WTC11 (cell line): Measurements from ENCODE around the gene PDE4B.

ENCODE experiments used
- PRRX2 ChIP-seq: fragments of 250-450 bp; sonication (Bioruptor Pico); IDR thresholded peaks from 2 replicates; pipeline ENCODE4 v1.8.0; 2021; ENCODE audit warnings: mild to moderate bottlenecking
- TF ChIP-seq, protein P1 (sequence below): sonication (generic); formaldehyde crosslinking; IDR thresholded peaks from 2 replicates; pipeline ENCODE4 v1.8.1; 2022; ENCODE audit warnings: mild to moderate bottlenecking, moderate library complexity, missing genetic modification reagents
- TF ChIP-seq, protein P2 (sequence below): fragments of 200-600 bp; IDR thresholded peaks from 2 replicates; pipeline ENCODE4 v1.8.0; 2022; ENCODE audit warnings: antibody characterized with exemption

DNA sequence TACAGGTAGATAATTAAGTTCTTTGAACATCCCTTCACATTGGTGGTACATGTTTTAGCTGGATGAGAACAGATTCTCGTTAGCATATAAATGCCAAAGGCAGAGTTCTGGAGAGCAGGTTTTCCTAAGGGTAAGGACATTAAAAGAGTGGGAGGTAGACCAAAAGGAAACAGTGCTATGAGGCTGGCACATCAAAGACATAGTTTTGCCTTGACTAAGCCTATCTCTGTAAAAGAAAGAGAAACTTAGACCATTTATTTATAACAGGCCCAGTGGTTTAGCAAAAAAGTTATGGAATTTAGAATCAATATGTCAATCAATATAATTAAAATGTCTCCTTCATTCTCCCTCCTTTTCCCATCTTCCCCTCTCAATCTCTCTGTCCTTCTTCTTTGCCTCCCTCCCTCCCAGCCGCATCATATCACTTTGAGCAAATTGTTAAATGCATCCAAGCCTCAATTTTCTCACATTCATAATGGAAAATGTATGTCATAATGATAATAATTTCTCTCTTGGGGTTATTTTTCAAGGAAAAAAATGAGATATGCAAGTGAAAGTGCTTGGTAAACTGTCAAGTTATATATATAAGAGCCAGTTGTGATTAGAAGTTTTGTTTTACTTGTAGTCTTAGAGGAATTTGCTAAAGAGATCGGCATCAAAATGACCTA lies 531.4 kb downstream of the PDE4B start:
- TF ChIP-seq, protein P1, sequence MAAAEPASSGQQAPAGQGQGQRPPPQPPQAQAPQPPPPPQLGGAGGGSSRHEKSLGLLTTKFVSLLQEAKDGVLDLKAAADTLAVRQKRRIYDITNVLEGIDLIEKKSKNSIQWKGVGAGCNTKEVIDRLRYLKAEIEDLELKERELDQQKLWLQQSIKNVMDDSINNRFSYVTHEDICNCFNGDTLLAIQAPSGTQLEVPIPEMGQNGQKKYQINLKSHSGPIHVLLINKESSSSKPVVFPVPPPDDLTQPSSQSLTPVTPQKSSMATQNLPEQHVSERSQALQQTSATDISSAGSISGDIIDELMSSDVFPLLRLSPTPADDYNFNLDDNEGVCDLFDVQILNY = no peak
- no peak for TF ChIP-seq PRRX2 (CRISPR knock-in tag)
- TF ChIP-seq, protein P2, sequence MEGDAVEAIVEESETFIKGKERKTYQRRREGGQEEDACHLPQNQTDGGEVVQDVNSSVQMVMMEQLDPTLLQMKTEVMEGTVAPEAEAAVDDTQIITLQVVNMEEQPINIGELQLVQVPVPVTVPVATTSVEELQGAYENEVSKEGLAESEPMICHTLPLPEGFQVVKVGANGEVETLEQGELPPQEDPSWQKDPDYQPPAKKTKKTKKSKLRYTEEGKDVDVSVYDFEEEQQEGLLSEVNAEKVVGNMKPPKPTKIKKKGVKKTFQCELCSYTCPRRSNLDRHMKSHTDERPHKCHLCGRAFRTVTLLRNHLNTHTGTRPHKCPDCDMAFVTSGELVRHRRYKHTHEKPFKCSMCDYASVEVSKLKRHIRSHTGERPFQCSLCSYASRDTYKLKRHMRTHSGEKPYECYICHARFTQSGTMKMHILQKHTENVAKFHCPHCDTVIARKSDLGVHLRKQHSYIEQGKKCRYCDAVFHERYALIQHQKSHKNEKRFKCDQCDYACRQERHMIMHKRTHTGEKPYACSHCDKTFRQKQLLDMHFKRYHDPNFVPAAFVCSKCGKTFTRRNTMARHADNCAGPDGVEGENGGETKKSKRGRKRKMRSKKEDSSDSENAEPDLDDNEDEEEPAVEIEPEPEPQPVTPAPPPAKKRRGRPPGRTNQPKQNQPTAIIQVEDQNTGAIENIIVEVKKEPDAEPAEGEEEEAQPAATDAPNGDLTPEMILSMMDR = no peak
